ENCODE results near the gene BCKDHB. TPM values are rescaled to one million over a fixed set of nuclear protein-coding genes. Genes with fewer than 3 reads are reported as not detected.

The BCKDHB gene
- total RNA-seq, 1 experiment from 2014 or later, result 16.4 TPM

GRCh38 chr6:80314531-80314930 lies 208.1 kb downstream of the BCKDHB start:
- ChIA-PET POLR2A (no interaction called here), CTCF (no interaction called here)
- in situ Hi-C loops (cut with HindIII; ENCODE audit: low pct_unique_long_range_greater_than_20kb, low sequenced_read_pairs) (no loop called here), intact Hi-C loops (cut with micrococcal nuclease; ENCODE audit: unreplicated experiment) (no loop called here)
- no peak for ATAC-seq
- H3K9me3 ChIP-seq (ENCODE audit: control insufficient read depth, insufficient read depth, low read depth, low read length), result no peaks in the 10 kb centered on the region
- no TSS peak for BruUV-seq (replicated peaks)
- no peaks in the 10 kb centered on the region for H3K27me3 ChIP-seq (ENCODE audit: control insufficient read depth, insufficient read depth, low read length)
- H3K27ac ChIP-seq (ENCODE audit: low read length), result no peak overlapping the region
- TF ChIP-seq, protein P1, sequence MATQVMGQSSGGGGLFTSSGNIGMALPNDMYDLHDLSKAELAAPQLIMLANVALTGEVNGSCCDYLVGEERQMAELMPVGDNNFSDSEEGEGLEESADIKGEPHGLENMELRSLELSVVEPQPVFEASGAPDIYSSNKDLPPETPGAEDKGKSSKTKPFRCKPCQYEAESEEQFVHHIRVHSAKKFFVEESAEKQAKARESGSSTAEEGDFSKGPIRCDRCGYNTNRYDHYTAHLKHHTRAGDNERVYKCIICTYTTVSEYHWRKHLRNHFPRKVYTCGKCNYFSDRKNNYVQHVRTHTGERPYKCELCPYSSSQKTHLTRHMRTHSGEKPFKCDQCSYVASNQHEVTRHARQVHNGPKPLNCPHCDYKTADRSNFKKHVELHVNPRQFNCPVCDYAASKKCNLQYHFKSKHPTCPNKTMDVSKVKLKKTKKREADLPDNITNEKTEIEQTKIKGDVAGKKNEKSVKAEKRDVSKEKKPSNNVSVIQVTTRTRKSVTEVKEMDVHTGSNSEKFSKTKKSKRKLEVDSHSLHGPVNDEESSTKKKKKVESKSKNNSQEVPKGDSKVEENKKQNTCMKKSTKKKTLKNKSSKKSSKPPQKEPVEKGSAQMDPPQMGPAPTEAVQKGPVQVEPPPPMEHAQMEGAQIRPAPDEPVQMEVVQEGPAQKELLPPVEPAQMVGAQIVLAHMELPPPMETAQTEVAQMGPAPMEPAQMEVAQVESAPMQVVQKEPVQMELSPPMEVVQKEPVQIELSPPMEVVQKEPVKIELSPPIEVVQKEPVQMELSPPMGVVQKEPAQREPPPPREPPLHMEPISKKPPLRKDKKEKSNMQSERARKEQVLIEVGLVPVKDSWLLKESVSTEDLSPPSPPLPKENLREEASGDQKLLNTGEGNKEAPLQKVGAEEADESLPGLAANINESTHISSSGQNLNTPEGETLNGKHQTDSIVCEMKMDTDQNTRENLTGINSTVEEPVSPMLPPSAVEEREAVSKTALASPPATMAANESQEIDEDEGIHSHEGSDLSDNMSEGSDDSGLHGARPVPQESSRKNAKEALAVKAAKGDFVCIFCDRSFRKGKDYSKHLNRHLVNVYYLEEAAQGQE (IDR thresholded peaks at IDR 0.05; ENCODE audit: insufficient read depth in 1 of 2, low read depth in 2 of 2, low read length in 1 of 2), result no peak
- TF ChIP-seq SIN3A (IDR thresholded peaks at IDR 0.05; ENCODE audit: borderline replicate concordance, insufficient read depth, low read depth, low read length), result no peak
- TF ChIP-seq CTCF (IDR thresholded peaks at IDR 0.05), result no peak
- no peak for TF ChIP-seq POLR2AphosphoS5 (IDR thresholded peaks at IDR 0.05; ENCODE audit: low read depth, low read length)
- no peak for TF ChIP-seq TCF7L2 (IDR thresholded peaks at IDR 0.05; ENCODE audit: low read depth, low read length)
- no peak overlapping the region for H3K4me3 ChIP-seq (ENCODE audit: low read depth in 2 of 2, low read length in 2 of 2)
- no peak for DNase-seq (ENCODE audit: low read depth, low spot score)
- H3K4me1 ChIP-seq (ENCODE audit: control insufficient read depth, insufficient read depth, low read length), result no peaks in the 10 kb centered on the region
- H3K36me3 ChIP-seq (ENCODE audit: control insufficient read depth, insufficient read depth, low read length), result no peaks in the 10 kb centered on the region

DNA sequence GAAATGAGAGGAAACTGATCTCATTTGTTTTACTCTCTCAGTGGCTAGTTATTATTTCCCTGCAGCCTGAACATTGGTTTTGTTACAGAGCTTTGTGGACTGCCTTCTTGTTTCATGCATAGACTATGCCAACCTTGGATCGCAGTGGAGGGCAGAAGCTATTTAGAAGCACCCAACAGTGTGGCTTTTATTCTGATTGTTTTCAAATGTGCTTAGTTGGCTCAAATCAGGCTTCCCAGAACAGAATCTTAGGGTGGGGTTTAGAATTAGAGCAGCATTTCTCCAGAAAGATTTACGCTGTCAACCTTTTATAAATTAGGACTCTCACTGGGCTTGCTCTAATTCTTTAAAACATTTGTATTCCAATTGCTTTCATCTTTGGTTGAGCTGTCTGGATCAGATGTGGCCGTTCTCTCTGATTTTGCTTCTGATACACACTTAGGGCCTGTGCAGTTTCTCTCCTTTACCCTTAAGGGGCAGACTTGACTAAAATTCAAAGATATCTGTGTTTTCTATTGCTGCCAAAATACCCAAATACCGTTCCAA lies 210.3 kb downstream of the BCKDHB start:
- POLR2A ChIA-PET, result no interaction called here
- intact Hi-C loops (cut with micrococcal nuclease; ENCODE audit: unreplicated experiment), result no loop called here
- H3K36me3 ChIP-seq (ENCODE audit: control insufficient read depth, insufficient read depth, low read length), result no peaks in the 10 kb centered on the region

DNA sequence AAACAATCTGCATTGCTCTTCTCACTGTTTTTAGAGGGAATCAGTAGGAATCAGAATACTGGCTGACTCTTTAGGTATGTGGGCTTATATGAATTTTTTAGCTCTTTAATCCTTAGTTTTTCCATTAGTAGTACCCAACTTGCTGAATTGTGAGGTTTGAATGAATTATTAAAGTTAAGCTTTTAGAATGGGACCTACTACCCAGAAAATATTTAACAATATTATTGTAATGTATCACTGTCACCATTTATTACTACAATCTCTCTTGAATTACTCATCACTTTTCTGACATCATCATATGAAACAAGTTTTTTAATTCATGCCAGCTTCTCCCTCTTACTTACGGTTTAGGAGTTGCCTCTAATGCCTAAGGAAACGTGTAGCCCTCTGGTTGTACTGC lies 212.7 kb downstream of the BCKDHB start:
- no peaks in the 10 kb centered on the region for H3K36me3 ChIP-seq (ENCODE audit: control insufficient read depth, insufficient read depth, low read length)
- in situ Hi-C loops (cut with HindIII; ENCODE audit: low pct_unique_long_range_greater_than_20kb, low sequenced_read_pairs) (no loop called here), intact Hi-C loops (cut with micrococcal nuclease; ENCODE audit: unreplicated experiment) (no loop called here)
- H3K27ac ChIP-seq (ENCODE audit: low read length), result no peak overlapping the region
- no peaks in the 10 kb centered on the region for H3K27me3 ChIP-seq (ENCODE audit: control insufficient read depth, insufficient read depth, low read length)
- no TSS peak for BruUV-seq (replicated peaks)
- no peaks in the 10 kb centered on the region for H3K4me1 ChIP-seq (ENCODE audit: control insufficient read depth, insufficient read depth, low read length)
- ATAC-seq (no peak), DNase-seq (ENCODE audit: low read depth, low spot score) (no peak)
- POLR2A ChIA-PET, result no interaction called here
- CTCF ChIA-PET, result no interaction called here
- no peak overlapping the region for H3K4me3 ChIP-seq (ENCODE audit: low read depth in 2 of 2, low read length in 2 of 2)
- TF ChIP-seq POLR2AphosphoS5 (IDR thresholded peaks at IDR 0.05; ENCODE audit: low read depth, low read length), result no peak
- TF ChIP-seq TCF7L2 (IDR thresholded peaks at IDR 0.05; ENCODE audit: low read depth, low read length), result no peak
- no peak for TF ChIP-seq SIN3A (IDR thresholded peaks at IDR 0.05; ENCODE audit: borderline replicate concordance, insufficient read depth, low read depth, low read length)
- no peak for TF ChIP-seq CTCF (IDR thresholded peaks at IDR 0.05)
- TF ChIP-seq, protein P1 (IDR thresholded peaks at IDR 0.05; ENCODE audit: insufficient read depth in 1 of 2, low read depth in 2 of 2, low read length in 1 of 2), result no peak
- no peaks in the 10 kb centered on the region for H3K9me3 ChIP-seq (ENCODE audit: control insufficient read depth, insufficient read depth, low read depth, low read length)

More for the DNA sequence above, 210.3 kb downstream of the BCKDHB start:
- Histone ChIP-seq H3K9me3 (ENCODE audit: control insufficient read depth, insufficient read depth, low read depth, low read length) (no peaks in the 10 kb centered on the region), H3K4me1 (ENCODE audit: control insufficient read depth, insufficient read depth, low read length) (no peaks in the 10 kb centered on the region), H3K4me3 (ENCODE audit: low read depth in 2 of 2, low read length in 2 of 2) (no peak overlapping the region), H3K27me3 (ENCODE audit: control insufficient read depth, insufficient read depth, low read length) (no peaks in the 10 kb centered on the region), H3K27ac (ENCODE audit: low read length) (no peak overlapping the region)
- BruUV-seq (replicated peaks), result no TSS peak
- in situ Hi-C loops (cut with HindIII; ENCODE audit: low pct_unique_long_range_greater_than_20kb, low sequenced_read_pairs), result no loop called here
- CTCF ChIA-PET, result no interaction called here
- no peak for TF ChIP-seq SIN3A (IDR thresholded peaks at IDR 0.05; ENCODE audit: borderline replicate concordance, insufficient read depth, low read depth, low read length)
- no peak for ATAC-seq
- no peak for DNase-seq (ENCODE audit: low read depth, low spot score)
